ENCODE data around the gene ADM. TPM values are rescaled to one million over a fixed set of nuclear protein-coding genes. Genes with fewer than 3 reads are reported as not detected.

ADM gene
- total RNA-seq, 1 experiment from 2014 or later: 263 TPM

DNA sequence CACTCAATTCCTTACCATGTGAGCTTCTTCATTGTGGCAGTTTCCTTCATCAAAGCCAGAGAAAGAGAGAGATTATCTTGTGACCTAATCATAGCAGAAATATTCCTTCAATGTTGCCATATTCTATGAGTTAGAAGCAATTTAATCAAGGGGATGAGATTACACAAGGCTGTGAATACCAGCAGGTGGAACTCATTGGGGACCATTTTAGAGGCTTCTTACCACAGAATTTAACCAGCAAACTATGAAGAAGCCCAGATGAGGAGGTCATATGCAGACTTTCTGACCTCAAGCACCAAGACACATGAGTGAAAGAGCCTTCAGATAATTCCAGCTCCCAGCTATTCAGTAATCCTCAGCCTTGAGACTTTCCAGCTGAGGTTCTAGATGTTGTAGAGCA, 51.3 kb downstream of the ADM start:
- peaks cover 9% of the 10 kb centered on the region for H3K4me1 ChIP-seq (ENCODE audit: control insufficient read depth, insufficient read depth, low read length)
- no peak overlapping the region for H3K4me3 ChIP-seq (ENCODE audit: low read depth in 2 of 2, low read length in 2 of 2)
- no peak for DNase-seq (ENCODE audit: low read depth, low spot score)
- TF ChIP-seq SIN3A (IDR thresholded peaks at IDR 0.05; ENCODE audit: borderline replicate concordance, insufficient read depth, low read depth, low read length) (no peak), POLR2AphosphoS5 (IDR thresholded peaks at IDR 0.05; ENCODE audit: low read depth, low read length) (no peak), TCF7L2 (IDR thresholded peaks at IDR 0.05; ENCODE audit: low read depth, low read length) (no peak)
- TF ChIP-seq, protein P1, sequence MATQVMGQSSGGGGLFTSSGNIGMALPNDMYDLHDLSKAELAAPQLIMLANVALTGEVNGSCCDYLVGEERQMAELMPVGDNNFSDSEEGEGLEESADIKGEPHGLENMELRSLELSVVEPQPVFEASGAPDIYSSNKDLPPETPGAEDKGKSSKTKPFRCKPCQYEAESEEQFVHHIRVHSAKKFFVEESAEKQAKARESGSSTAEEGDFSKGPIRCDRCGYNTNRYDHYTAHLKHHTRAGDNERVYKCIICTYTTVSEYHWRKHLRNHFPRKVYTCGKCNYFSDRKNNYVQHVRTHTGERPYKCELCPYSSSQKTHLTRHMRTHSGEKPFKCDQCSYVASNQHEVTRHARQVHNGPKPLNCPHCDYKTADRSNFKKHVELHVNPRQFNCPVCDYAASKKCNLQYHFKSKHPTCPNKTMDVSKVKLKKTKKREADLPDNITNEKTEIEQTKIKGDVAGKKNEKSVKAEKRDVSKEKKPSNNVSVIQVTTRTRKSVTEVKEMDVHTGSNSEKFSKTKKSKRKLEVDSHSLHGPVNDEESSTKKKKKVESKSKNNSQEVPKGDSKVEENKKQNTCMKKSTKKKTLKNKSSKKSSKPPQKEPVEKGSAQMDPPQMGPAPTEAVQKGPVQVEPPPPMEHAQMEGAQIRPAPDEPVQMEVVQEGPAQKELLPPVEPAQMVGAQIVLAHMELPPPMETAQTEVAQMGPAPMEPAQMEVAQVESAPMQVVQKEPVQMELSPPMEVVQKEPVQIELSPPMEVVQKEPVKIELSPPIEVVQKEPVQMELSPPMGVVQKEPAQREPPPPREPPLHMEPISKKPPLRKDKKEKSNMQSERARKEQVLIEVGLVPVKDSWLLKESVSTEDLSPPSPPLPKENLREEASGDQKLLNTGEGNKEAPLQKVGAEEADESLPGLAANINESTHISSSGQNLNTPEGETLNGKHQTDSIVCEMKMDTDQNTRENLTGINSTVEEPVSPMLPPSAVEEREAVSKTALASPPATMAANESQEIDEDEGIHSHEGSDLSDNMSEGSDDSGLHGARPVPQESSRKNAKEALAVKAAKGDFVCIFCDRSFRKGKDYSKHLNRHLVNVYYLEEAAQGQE (IDR thresholded peaks at IDR 0.05; ENCODE audit: insufficient read depth in 1 of 2, low read depth in 2 of 2, low read length in 1 of 2): no peak
- TF ChIP-seq, protein P2, sequence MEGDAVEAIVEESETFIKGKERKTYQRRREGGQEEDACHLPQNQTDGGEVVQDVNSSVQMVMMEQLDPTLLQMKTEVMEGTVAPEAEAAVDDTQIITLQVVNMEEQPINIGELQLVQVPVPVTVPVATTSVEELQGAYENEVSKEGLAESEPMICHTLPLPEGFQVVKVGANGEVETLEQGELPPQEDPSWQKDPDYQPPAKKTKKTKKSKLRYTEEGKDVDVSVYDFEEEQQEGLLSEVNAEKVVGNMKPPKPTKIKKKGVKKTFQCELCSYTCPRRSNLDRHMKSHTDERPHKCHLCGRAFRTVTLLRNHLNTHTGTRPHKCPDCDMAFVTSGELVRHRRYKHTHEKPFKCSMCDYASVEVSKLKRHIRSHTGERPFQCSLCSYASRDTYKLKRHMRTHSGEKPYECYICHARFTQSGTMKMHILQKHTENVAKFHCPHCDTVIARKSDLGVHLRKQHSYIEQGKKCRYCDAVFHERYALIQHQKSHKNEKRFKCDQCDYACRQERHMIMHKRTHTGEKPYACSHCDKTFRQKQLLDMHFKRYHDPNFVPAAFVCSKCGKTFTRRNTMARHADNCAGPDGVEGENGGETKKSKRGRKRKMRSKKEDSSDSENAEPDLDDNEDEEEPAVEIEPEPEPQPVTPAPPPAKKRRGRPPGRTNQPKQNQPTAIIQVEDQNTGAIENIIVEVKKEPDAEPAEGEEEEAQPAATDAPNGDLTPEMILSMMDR (IDR thresholded peaks at IDR 0.05): no peak
- in situ Hi-C loops (cut with HindIII; ENCODE audit: low pct_unique_long_range_greater_than_20kb, low sequenced_read_pairs) (no loop called here), intact Hi-C loops (cut with micrococcal nuclease; ENCODE audit: unreplicated experiment) (no loop called here)
- H3K9me3 ChIP-seq (ENCODE audit: control insufficient read depth, insufficient read depth, low read depth, low read length): no peaks in the 10 kb centered on the region
- no TSS peak for BruUV-seq (replicated peaks)
- ChIA-PET POLR2A (no interaction called here), CTCF (no interaction called here)
- no peaks in the 10 kb centered on the region for H3K36me3 ChIP-seq (ENCODE audit: control insufficient read depth, insufficient read depth, low read length)
- H3K27me3 ChIP-seq (ENCODE audit: control insufficient read depth, insufficient read depth, low read length): no peaks in the 10 kb centered on the region
- H3K27ac ChIP-seq (ENCODE audit: low read length): no peak overlapping the region
- ATAC-seq: no peak

Other genes with a start within 250 kb of the ADM start
- 65.0 TPM for gene SBF2, start 10.9 kb upstream of the ADM start, total RNA-seq (2021; ENCODE audit: unreplicated experiment)
- 12.5 TPM for gene AMPD3, start 150.2 kb downstream of the ADM start, total RNA-seq (2021; ENCODE audit: unreplicated experiment)
- gene RNF141, start 236.1 kb downstream of the ADM start, total RNA-seq (2021; ENCODE audit: unreplicated experiment): 35.8 TPM

Measured in Panc1 (cell line).